ENCODE results near the gene METTL16.
A peak's percentile ranks its signal among the peaks of the same experiment; 100 is the strongest.

METTL16 gene

DNA sequence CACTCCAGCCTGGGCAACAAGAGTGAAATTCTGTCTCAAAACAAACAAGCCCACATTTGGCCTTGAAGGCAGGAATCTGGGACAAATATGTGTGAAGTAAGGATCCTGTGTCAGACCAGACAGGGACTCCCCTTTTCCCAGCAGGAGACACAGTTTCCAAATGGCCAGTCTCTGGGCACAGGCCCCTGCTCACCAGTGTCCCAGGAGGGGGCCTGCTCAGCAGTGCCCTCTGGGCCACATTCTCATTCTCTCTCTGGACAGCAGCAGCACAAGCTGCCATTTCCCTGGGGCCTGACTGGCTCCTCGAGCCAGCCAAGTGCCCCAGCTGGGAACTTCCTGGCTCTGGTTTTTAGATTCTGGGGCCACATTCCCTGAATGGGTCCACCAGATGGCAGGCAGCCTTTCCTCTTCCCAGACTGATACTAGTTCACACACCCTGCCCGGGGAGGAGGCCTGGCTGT, 99.1 kb downstream of the METTL16 start:
- peak in 8 of 14 donors; percentile 36 to 83 (median 54) for DNase-seq

DNA sequence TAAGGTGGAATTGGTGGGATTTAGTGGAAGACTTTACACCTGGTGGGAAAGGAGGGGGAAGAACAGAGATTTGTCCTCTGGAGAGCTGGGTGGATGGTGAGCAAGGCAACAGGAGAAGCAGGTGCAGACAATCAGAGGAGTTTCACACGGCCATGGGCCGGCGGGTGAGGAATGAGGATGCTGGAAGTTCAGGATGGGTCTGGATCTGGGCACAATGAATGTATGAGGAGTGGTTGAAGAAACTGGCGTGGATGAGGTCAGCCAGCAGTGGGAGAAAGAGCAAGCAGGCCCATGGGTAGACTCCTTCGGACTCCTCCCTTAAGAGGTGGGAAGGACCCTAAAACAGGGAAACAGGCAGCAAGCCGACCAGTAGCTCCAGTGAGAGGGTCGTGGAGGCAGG, 100.7 kb downstream of the METTL16 start:
- no peak for DNase-seq

DNA sequence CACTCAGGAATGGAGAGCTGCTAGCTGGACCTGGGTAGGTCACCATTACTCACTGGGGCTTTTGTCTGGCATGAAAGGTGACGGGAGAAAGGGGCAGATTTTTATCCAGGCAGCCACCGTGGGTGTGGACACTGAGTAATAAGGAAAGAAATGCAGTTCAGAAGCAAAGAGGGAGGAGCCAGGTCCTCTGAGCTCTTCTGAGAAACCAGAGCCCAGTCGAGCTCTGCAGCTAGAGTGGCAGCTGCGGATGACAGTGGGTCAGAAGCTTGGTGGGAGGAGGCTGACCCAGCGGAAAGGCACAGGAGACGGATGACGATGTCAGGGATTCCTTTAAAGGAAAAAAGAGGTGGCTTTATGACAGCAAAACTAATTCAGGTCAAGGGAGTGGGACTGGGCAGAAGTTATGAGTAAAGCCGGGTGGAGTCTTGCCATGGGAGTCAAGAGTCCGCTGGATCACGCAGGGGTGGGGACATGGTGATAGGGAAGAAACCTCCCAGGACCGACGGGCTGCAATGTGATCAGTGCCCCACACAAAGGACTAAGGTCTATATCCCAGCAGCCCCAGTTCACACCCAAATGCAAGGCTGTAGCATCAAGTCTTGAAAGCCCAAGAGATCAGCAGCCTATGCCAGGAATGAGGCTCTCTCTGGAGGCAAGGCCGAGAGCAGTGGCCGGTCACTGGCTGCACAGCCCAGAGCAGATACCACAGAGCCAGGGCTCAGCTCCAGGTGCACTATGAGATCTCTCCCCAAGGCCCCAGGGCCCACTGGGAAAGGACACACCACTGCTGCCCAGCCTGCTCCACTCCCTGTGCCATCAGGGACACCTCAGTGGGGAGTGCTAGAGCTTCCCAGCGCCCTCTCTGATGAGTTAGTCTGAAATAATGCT, 104.5 kb downstream of the METTL16 start:
- DNase-seq = peak in 1 of 14 donors; percentile 29

DNA sequence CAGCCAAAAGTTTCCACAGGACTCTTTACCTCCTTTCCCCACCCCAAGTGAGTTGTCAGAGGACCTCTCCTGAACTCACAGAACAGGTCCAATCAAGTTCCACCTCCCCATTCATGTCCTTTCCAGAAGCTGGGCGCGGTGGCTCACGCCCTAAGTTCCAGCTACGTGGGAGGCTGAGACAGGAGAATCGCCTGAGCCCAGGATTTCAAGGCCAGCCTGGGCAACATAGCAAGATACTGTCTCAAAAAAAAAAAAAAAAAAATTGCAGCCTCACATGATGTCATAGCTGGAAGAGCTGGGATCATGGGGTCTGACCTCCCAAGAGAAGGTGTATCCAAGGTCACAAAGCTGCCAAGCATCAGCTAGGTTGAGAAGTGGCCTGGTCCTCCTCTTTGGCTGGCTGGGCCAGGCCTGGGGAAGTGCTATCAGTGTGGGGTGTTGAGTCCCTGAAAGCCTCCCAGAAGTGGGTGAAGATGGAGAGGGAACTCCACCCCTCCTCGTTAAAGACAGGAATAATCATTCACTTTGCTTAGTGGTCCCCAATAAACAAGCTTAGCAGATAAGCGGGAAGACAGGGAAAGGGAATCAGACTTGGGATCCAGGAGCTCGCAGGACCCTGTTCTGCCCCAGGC, 105.3 kb downstream of the METTL16 start:
- no peak for DNase-seq

DNA sequence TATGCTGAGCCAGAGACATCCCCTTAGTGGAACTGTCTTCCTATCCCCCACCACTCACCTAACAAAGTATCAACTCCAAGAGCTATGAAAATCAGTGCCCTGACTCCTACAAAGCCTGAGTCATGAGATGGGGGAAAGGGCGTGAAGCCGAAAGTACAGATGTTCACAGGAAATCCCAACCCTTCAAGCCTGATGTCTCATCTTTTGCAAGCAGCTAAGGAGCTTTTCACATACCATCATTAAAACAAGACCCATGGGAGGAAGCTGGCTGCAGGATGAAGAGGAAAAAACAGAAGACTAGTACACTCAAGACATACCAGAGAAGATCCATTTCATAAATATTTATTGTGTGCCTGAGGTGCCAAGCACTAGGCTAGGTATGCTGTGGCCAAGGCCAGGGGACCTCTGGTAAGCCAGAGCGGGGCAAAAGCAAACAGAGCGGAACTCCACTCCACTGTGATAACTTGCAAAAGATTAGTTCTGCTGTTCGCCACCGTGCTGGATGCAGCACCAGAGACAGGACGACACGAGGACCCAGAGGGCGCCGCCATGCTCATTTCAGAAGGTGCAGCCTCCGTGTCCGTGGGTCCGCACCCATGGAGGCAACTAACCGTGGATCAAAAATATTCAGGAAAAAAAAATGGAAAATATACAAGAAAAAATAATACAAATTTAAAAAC, 106.3 kb downstream of the METTL16 start:
- DNase-seq = no peak

DNA sequence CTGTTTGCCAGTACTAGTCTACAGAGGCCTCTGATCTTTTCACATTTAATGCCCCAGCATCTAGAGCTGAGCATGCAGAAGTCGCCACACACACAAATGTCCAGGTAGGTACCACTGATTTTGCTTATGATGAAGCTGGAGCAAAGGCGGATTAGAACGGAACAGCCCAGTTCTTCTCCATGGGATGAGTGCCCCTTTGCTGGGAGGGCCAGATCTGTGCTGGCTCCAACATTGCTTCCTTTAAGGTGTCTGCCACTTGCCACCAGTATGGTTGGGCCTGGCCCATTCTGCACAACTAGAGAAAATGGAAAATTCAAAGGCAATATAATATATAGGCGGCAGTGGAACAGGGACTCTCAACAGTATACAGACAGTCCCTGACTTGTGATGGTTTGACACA, 108.6 kb downstream of the METTL16 start:
- DNase-seq = no peak

DNA sequence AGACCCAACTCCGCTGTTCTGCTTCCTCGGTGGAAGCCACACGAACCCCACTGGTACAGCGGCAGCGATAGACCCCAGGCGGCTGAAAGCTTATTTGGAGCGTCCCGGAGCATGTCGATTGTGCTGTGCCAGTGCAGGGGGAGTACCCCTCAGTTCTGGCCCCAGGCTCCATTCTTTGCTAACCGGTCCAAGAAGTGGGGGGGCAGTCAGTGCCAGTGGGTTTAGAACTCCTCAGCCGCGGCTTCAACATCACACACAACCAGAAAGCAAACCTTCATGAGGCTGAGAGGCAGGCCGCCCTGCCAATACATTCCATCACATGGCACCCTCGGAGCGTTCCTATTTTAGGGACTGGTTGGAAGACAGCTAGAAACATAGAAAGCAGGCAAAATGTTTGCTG, 109.1 kb downstream of the METTL16 start:
- peak in 1 of 14 donors; percentile 55 for DNase-seq

DNA sequence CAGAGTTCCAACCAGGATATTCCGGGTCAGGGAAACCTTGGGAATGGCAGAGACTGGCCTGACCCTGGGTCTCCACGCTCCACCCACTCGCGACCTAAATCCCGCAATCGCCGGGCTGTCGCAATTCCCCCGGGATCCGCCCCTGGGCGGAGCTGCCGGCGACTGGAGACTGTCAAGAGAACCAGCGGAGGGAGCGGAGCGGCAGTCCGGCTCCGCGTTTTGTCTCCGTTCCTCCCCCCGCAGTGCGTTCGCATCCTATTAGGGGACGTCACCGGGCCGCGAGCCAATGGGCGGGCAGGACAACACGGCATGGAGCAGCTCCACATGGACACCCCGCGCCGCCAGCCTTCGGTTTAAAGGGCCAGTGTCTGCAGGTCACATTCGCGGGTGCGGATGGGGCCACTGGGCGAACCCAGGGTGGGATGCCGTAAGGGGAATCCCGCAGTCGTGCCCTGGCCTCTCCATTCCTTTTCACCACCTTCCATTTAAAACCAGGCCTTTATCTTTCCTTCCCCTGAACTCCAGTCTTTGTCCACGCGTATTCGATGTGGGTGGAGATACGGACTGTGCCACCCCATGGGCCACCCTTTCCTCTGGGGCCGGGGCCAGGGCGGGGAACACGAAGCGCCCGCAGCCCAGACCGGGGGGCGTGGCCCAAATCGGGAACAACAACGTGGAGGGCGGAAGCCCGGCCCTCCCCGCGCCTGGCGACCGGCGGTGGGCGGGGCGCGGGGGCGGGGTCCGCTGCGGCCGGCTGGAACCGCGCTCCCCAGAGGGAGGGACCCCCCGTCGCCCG, 110.1 kb downstream of the METTL16 start:
- DNase-seq = peak; percentile 86 to 100 (median 98)

DNA sequence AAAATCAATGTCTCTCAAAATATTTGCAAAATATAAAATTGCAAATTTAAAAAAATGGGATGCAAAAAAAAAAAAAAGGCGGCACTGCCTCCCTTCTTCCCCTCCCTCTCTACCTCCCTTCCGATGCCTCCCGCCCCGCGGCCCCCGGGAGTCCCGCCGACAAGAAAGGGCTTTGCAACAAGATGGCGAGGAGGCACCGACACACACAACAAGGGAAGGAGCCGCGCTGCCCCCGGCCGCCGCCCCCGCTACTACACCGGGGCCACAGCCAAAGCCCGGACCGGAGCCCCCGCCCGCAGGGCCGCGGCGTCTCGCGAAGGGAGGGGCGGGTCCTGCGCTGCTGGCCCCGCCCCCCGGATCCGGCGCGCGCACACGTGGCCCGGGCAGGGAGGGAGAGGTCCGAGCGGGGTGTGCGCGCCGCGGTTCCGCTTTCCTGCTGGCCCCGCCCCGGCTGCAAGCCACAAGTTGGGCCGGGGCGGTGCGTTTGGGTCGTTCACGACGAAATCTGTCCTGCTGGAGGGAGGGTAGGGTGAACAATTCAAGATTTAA, 110.7 kb downstream of the METTL16 start, which contains the start of gene MNT:
TSS of gene MNT (minus strand) at position 184 of the 549 bp plus-strand sequence. CDS start 348 bp downstream, outside the sequence.
- DNase-seq = peak in 13 of 14 donors; percentile 69 to 98 (median 93)

DNA sequence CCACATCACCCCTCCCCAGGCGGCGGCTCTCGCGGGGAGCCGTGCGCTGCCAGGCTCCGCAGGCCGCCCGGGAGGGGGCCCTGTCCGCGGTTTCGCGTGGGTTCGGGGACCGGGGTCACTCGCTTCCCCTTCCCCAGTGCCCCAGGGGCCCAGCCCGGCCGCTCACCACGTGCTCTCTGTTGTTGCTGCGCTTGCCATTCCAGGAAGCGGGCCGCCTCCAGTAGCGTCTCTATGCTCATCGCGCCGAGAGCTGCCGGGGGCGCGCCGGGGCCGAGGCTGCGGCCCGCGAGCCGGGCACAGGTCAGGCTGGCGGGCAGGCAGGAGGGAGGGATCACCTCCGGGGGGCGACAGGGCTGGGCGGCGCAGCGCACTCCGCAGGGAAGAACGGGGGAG, 111.2 kb downstream of the METTL16 start:
- DNase-seq = peak in 7 of 14 donors; percentile 35 to 69 (median 57)

DNA sequence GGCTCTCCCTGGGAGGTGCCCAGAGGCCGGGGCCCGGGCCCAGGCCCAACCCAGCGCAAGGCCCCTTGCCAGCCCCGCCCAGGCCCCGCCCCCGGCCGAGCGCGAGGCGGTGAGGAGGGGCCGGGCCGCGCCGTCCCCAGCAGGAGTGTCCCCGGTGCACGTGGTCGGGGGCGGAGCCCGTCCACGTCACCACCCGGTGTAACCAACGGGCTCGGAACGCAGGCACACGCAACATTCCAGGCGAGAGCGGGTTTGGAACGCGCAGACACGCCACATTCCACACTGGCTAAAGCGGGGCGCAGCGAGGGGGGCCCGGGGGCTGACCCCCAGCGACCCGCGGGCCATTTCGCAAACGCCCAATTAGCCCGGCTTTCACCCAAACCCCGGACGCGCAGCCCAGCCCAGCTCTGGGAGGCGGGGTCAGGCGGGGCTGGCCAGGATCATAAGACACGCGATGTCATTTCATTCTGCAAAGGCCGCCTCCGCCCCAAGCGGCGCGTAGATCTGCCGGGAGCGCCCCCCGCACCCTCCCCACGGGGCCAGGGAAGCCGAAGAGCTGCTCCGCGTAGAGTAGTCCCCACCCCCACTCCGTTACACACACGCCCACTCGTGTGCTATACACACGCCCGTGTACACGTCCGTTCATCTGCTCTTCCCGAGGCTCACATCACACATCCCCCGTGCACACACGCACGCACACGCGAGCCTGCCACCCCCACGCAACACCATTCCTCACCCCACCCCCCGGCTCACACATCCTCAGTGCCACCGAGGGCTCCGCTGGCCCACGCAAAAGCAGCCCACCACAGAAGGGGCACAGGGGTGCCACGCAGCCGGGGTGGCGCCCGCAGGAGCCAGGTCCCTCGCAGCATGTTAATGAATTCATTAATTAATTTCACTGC, 111.9 kb downstream of the METTL16 start:
- DNase-seq = peak; percentile 82 to 99 (median 94)

DNA sequence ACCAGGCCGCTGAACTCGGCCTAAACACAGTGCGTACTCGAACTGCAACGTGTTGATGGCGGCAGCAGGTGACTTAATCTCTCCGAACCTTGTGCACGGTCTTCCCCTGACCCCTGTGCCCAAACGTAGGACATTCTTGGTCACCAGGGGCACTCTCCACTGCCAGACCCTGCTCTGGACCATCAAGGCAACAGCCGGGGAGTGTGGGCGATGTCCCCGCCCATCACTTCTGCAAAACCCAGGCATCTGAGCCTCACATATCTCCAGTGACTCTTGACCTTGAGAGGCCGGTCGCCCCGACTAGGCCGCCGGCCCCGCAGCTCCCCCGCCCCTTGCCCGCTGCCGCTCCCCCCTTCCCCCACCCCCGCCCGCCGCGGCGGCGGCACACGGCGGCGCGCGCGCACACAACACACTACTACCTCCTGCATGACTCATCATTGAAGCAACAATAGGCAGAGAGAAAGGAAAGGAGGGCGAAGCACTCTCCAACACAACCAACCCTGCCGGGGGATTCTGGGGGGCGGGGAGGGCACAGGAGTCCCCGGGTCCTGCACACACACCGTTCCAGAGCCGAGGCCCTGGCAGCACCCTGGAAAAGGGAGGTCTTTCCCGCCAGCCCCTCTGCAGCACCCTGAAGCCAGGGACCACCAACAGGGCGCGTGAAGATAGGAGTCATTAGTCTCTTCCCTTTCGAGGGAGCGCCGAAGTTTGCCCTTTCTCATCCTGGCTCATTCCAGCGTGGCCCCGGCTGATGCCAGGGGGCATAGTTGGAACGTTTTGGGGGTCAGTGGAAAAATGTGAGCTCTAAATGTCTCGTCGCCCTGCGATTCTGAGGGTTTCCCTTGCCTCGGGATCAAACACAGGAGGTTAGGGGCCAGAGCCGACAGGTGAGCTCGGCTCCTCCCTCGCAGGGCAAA, 112.8 kb downstream of the METTL16 start:
- DNase-seq = peak in 9 of 14 donors; percentile 37 to 75 (median 51)

DNA sequence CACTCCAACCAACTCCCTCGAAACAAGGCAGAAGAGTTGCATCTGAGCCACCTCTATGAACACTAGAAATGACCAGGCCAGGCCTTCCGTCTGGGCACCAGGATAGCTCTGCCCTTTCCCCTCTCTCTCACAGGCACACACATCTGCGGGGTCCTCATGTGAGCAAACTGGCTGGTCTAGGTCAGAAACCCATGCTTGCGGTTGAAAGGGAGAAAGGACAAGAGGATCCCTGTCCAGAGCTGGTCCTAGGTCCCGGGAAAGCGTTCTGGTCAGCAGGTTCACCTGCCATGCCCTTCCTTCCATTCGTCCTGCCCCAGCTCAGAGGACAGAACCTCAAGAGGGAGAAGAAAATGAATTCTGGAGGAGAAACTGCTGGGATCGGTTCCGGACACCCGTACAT, 113.5 kb downstream of the METTL16 start:
- DNase-seq = no peak

DNA sequence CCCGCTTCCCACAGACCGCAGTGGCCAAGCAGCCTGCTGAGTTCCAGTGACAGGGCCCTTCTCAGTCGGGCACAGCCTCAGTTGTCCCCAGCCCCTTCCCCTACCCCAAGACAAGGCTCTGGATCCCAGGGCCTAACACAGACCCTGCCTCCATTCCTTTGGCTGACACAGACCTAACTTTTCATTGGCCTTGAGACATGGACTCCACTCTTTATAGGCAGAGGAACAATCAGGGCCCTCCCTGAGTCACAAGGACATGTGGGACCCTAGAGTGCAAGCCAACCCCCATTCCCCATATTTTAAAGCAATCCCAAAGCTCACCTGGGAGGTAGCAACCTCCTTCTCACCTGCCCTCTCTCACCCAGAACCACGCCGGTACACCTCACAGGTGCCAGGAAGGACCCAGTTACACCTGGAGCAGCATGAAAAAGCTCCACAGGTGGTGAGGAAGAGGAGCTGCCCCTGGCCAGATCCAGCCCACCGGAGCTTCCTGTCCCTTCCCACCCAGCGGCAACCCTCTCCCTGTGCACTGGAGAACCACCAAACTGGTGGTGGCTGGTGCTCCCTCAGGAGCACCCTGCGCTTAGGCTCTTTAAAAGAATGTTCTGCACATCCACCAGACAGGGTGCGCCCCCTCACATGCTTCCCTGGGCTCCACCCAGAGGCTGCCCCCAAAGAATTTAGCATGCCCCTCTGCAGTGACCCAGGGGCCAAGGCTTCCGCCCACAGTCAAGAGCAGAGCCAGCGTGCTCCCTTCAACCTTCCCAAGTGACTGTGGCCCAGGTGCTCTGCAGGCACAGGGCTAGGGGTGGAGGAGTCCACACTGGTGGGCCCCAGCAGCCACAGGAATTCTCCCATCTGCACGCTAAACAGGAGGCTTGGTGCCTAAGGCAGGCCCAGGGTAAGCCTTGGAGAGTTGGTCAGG, 114.2 kb downstream of the METTL16 start:
- DNase-seq = no peak

DNA sequence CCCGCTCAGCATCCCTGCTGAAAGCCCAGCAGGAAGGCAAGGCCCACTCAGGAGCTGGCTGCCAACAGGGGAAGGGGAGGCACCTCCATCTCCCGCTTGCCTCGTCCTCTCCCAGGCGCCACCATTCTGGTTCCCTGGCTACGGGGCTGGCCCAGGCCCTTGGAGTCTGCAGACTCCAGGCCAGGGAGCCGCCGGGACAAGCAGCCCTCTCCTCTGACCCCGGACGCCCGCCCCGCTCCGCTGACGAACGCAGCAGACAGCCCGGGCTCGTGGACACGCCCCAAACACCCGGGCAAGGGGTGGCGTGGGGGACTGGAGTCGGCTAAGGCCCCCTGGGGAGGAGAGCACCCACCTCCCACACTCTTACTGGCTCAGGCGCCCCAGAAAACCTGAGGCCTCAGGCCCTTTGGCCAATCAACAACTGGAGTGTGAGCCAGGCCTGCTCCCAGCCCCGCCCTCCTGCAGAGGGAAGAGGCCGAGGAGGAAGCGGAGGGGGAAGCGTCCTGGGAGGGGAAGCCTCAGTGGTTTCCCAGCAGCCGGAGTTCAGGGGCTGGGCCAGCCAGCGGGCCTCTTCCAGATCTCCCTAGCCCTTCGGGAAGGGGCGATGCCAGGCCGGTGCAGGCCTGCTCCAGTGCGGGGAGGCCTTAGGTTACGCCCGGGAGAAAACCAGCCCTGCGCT, 115.0 kb downstream of the METTL16 start:
- peak in 13 of 14 donors; percentile 20 to 91 (median 78) for DNase-seq

DNA sequence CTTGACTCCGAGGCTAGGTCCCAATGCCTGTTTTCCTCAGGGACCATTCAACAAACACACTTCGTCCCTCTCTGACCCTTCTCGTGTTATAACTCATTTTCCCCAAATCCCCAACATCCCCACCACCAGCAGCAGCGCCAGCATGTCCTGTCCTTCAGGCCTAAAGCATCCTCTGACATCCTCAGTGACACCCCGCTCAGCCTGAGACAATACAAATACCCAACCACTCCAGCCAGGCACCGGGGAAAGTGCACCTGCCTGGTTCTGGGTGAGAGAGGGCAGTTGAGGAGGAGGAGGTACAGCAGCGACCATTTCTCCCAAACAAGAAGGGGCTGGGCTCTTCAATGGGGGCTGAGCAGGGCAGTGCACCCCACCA, 115.5 kb downstream of the METTL16 start:
- DNase-seq = peak in 1 of 14 donors; percentile 19
